Esophagus (tissue), 2 donors: ENCODE measurements around the gene KAT14. TPM values are rescaled to one million over a fixed set of nuclear protein-coding genes. Genes with fewer than 3 reads are reported as not detected.
"Not testable (repeated sequence)": the region's sequence is repeated elsewhere in the genome, so short reads cannot be mapped to it uniquely, and the experiment has no call there.

Experiments used
- H3K27ac ChIP-seq, 2 donors: one replicate each; pipeline ENCODE4 v1.5.1; 2013; ENCODE audit warnings: low read depth in 2 of 2, mild to moderate bottlenecking in 2 of 2, inconsistent platforms in 1 of 2, low read length in 1 of 2, moderate library complexity in 1 of 2
- H3K27me3 ChIP-seq, 2 donors: one replicate each; pipeline ENCODE4 v1.6.1; 2013; ENCODE audit warnings: low read length in 2 of 2, control low read depth in 1 of 2, mild to moderate bottlenecking in 1 of 2; ENCODE audit not compliant: insufficient read depth in 2 of 2, control insufficient read depth in 1 of 2
- H3K36me3 ChIP-seq, 2 donors: one replicate each; pipeline ENCODE4 v1.6.1; 2013; ENCODE audit warnings: low read length in 1 of 2; ENCODE audit not compliant: control insufficient read depth in 2 of 2, insufficient read depth in 2 of 2
- H3K4me1 ChIP-seq, 2 donors: one replicate each; pipeline ENCODE4 v1.6.1; 2013; ENCODE audit warnings: low read length in 1 of 2; ENCODE audit not compliant: control insufficient read depth in 2 of 2, insufficient read depth in 2 of 2
- H3K4me3 ChIP-seq, 2 donors: one replicate each; pipeline ENCODE4 v1.5.1; 2013; ENCODE audit warnings: low read length in 2 of 2, mild to moderate bottlenecking in 2 of 2, low read depth in 1 of 2, moderate library complexity in 1 of 2
- H3K9me3 ChIP-seq, 2 donors: one replicate each; pipeline ENCODE4 v1.6.1; 2013; ENCODE audit warnings: mild to moderate bottlenecking in 2 of 2, low read depth in 1 of 2, low read length in 1 of 2, moderate library complexity in 1 of 2; ENCODE audit not compliant: control insufficient read depth in 2 of 2, insufficient read depth in 1 of 2
- whole genome bisulfite sequencing, 2 donors: extraction: QIAGEN DNeasy Blood & Tissue Kit; methylation state at CpG; one replicate each; pipeline ENCODE4 v1.1.7; 2013; 5-methylcytosine and 5-hydroxymethylcytosine counted together
- polyA plus RNA-seq, 2 donors: library from polyadenylated mRNA; stranded (reverse); fragments of 200-250 nt; gene quantifications; one replicate each; pipeline ENCODE4 v1.2.3, GENCODE V29; 2013
- donor health status: healthy with polysubstance abuse.
- donor health status: Bipolar disorder and iron deficiency.

Gene KAT14
- polyA plus RNA-seq, 2 donors = 4.3 to 6.0 TPM

DNA sequence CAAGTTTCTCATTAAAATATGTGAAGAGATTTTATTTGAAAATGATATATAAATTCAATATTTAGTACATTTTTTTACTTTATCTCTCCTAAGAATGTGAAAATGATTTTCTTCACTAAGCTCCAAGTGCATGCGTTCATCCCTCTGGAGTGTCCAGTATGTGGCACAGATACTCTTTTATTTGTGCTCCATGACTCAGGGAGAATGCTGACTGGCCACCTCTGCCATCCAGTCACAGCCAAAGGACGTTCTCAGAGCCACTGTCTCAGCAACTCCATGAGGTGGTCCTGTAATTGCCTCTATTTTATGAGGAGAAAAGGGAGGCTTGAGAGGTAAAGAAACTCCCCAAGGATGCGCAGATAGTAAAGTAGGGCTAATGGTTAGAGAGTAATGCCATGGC is 58.3 kb downstream of the KAT14 start:
- no peaks in the 10 kb centered on the region for H3K27me3 ChIP-seq
- 85 to 93% methylated on average over 3 of the region's 3 CpGs for WGBS, 2 donors
- no peak overlapping the region for H3K27ac ChIP-seq
- H3K9me3 ChIP-seq = no peaks in the 10 kb centered on the region
- H3K36me3 ChIP-seq = no peaks in the 10 kb centered on the region
- no peaks in the 10 kb centered on the region for H3K4me1 ChIP-seq
- H3K4me3 ChIP-seq = no peak overlapping the region

DNA sequence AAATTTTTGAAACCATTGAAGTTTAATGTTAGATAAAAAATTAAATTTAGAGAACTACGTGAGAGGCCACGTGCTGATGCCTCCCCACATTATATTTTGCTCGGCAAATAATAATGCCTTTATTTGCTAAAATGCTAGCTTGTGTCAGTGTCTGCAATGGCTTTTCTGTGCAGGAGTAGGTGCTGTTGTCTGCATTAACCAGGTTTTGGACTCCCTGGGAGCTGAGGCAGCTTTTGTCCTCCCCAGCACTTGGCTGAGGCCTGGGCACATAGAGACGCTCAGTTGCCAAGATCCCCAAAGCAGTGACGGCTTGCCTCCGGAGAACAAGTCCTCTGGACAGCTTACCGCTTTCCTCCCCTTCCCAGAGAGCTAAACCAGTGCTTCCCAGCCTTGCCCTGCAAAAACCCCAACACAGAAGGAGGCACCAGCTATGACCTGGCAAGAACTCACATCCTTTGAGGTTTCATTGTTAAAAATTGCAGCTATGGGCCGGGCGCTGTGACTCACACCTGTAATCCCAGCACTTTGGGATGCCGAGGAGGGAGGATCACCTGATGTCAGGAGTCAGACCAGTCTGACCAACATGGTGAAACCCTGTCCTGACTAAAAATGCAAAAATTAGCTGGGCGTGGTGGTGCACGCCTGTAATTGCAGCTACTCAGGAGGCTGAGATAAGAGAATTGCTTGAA is 59.9 kb downstream of the KAT14 start:
- Histone ChIP-seq H3K9me3 (no peaks in the 10 kb centered on the region), H3K4me1 (no peaks in the 10 kb centered on the region), H3K36me3 (no peaks in the 10 kb centered on the region), H3K27me3 (no peaks in the 10 kb centered on the region), H3K27ac (peak overlapping the region; percentile 75 to 90), H3K4me3 (no peak overlapping the region)
- 61 to 74% methylated on average over 12 of the region's 12 CpGs for WGBS, 2 donors

- H3K4me1 ChIP-seq = no peaks in the 10 kb centered on the region
- no peaks in the 10 kb centered on the region for H3K36me3 ChIP-seq
- no peaks in the 10 kb centered on the region for H3K9me3 ChIP-seq
- H3K27ac ChIP-seq = no peak overlapping the region
- no peaks in the 10 kb centered on the region for H3K27me3 ChIP-seq
- no peak overlapping the region for H3K4me3 ChIP-seq
Observed at GRCh38 chr20:18202966-18203365, 65.3 kb downstream of the KAT14 start.

DNA sequence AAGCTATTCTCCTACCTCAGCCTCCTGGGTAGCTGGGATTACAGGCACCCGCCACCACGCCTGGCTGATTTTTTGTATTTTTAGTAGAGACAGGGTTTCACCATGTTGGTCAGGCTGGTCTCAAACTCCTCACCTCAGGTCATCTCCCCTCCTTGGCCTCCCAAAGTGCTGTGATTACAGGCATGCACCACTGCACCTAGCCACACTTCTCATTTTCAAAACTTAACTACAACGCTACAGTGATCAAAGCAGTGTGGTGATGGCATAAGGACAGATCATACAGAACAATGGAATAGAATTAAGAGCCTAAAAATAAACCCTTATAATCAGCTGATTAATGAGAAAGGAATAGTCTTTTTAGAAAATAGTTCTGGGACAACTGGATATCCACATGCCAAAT is 66.0 kb downstream of the KAT14 start:
- H3K36me3 ChIP-seq, H3K27me3 ChIP-seq, H3K9me3 ChIP-seq, H3K4me3 ChIP-seq, H3K4me1 ChIP-seq, H3K27ac ChIP-seq: not testable (repeated sequence)
- 83 to 96% methylated on average over 3 of the region's 3 CpGs for WGBS, 2 donors

GRCh38 chr20:18213002-18213401 is 75.3 kb downstream of the KAT14 start:
- H3K36me3 ChIP-seq = no peaks in the 10 kb centered on the region
- no peaks in the 10 kb centered on the region for H3K27me3 ChIP-seq
- H3K4me1 ChIP-seq = no peaks in the 10 kb centered on the region
- 77 to 79% methylated on average over 2 of the region's 2 CpGs for WGBS, 2 donors
- H3K9me3 ChIP-seq = peaks cover 2% of the 10 kb centered on the region in 2 donors
- no peak overlapping the region for H3K4me3 ChIP-seq
- peak overlapping the region in 1 of 2 donors; percentile 52 for H3K27ac ChIP-seq

GRCh38 chr20:18215566-18215965 is 77.9 kb downstream of the KAT14 start:
- WGBS, 2 donors = 79 to 87% methylated on average over 5 of the region's 5 CpGs

GRCh38 chr20:18218280-18218679 is 80.6 kb downstream of the KAT14 start:
- Histone ChIP-seq H3K9me3 (peaks cover 0 to 2% of the 10 kb centered on the region in 2 donors), H3K27me3 (no peaks in the 10 kb centered on the region), H3K27ac (no peak overlapping the region), H3K4me1 (no peaks in the 10 kb centered on the region), H3K36me3 (no peaks in the 10 kb centered on the region), H3K4me3 (no peak overlapping the region)
- 90% methylated on average over 6 of the region's 6 CpGs for WGBS, 2 donors

More at GRCh38 chr20:18215566-18215965, 77.9 kb downstream of the KAT14 start:
- no peaks in the 10 kb centered on the region for H3K36me3 ChIP-seq
- H3K4me1 ChIP-seq = no peaks in the 10 kb centered on the region
- peaks cover 0 to 2% of the 10 kb centered on the region in 2 donors for H3K9me3 ChIP-seq
- no peak overlapping the region for H3K27ac ChIP-seq
- H3K4me3 ChIP-seq = no peak overlapping the region
- no peaks in the 10 kb centered on the region for H3K27me3 ChIP-seq

- Histone ChIP-seq H3K36me3 (no peaks in the 10 kb centered on the region), H3K4me3 (no peak overlapping the region), H3K9me3 (no peaks in the 10 kb centered on the region), H3K27me3 (no peaks in the 10 kb centered on the region), H3K4me1 (peaks cover 3 to 4% of the 10 kb centered on the region in 2 donors), H3K27ac (no peak overlapping the region)
- 73 to 77% methylated on average over 5 of the region's 5 CpGs for WGBS, 2 donors
Observed at GRCh38 chr20:18223409-18223808, 85.7 kb downstream of the KAT14 start.

DNA sequence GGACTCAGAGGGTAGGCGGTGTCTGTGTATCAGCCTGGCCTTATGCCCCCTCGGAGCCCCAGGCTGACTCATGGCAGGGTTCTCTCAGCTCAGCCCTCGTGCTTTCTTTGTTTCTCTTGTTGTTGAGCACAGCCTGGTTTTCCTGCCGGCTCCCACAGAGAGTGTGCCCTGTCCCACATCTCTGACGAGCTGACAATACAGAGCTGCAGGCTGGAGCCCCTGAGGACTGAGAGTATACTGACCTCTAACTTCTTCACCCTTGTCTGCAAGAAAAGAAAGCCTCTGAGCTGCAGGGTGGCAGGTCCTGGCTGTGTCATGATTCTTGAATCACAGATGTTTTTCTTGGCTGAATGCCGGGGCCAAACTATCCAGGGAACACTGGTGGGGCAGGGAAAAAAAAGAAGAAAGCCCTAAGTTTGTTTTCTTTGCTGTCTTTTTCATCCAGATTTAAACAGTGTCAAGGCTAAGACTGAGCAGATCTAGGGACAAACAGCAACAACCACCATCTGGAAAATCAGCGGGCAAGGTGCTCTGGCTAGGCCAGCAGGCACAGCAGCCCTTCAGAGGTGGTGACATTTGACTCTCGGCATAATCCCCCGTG is 87.4 kb downstream of the KAT14 start:
- no peaks in the 10 kb centered on the region for H3K36me3 ChIP-seq
- no peaks in the 10 kb centered on the region for H3K27me3 ChIP-seq
- H3K4me1 ChIP-seq = peaks cover 3 to 4% of the 10 kb centered on the region in 2 donors
- WGBS, 2 donors = 13 to 14% methylated on average over 9 of the region's 9 CpGs
- H3K9me3 ChIP-seq = no peaks in the 10 kb centered on the region
- H3K27ac ChIP-seq = peak overlapping the region; percentile 8
- no peak overlapping the region for H3K4me3 ChIP-seq

- WGBS, 2 donors = 23 to 40% methylated on average over 4 of the region's 4 CpGs
- Histone ChIP-seq H3K27ac (peak overlapping the region in 1 of 2 donors; percentile 13), H3K4me3 (no peak overlapping the region)
Observed at GRCh38 chr20:18225632-18226031, 88.0 kb downstream of the KAT14 start.

More at GRCh38 chr20:18225632-18226031, 88.0 kb downstream of the KAT14 start:
- Histone ChIP-seq H3K27me3 (no peaks in the 10 kb centered on the region), H3K9me3 (no peaks in the 10 kb centered on the region), H3K36me3 (no peaks in the 10 kb centered on the region), H3K4me1 (peaks cover 3 to 4% of the 10 kb centered on the region in 2 donors)
